ENCODE measurements around the gene ITSN2. TPM values are rescaled to one million over a fixed set of nuclear protein-coding genes. Genes with fewer than 3 reads are reported as not detected.

ITSN2 gene
- total and polyA plus RNA-seq, 2 of the 8 experiments (the other 6 are each of a cell fraction or from before 2014, with no cell fraction given), result 9.3 to 17.0 TPM

DNA sequence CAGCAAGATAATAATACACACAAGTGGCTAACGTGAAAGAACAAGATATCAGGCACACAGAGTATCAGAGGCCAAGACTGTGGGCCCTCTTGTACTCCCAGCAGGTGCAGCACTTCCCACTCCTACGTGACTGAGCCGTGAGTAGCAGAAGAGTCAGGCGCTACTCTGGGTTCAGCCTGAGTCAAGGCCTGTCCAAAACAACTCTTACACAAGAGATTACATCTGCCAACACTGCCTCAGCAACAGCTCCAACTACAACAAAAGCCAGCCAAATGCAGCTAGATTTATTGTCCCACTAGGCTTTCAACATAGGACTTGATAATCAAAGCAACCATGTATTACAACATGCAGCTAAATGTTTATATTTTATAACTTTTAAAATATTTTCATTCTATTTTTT, 56.2 kb downstream of the ITSN2 start:
- DNase-seq (ENCODE audit: low read depth in 1 of 2, low spot score in 2 of 2) (no peak), FAIRE-seq (no peak)
- Histone ChIP-seq H2AFZ (ENCODE audit: low read length) (no peak overlapping the region), H2BK20ac (ENCODE audit: low read length) (no peak overlapping the region), H4K8ac (ENCODE audit: extremely low read depth, insufficient read depth, low read length) (no peak overlapping the region), H3K18ac (ENCODE audit: extremely low read depth, low read length) (no peak overlapping the region), H4K5ac (ENCODE audit: insufficient read length, low read depth, low read length) (no peak overlapping the region), H4K91ac (replicated peaks; ENCODE audit: insufficient read length, low read length) (no peak overlapping the region), H3K79me1 (ENCODE audit: low read depth, low read length) (no peaks in the 10 kb centered on the region), H3K27ac (ENCODE audit: low read depth, low read length) (no peak overlapping the region), H3K14ac (ENCODE audit: insufficient read length) (no peak overlapping the region), H3K4me3 (ENCODE audit: extremely low read depth in 1 of 4, insufficient read depth in 2 of 4, low read depth in 3 of 4, low read length in 4 of 4) (no peak overlapping the region), H3K23me2 (ENCODE audit: low read depth, low read length) (no peaks in the 10 kb centered on the region), H2BK120ac (replicated peaks; ENCODE audit: low read depth, low read length) (no peak overlapping the region), H2BK15ac (ENCODE audit: low read length) (no peak overlapping the region), H3K36me3 (ENCODE audit: control insufficient read depth in 2 of 4, insufficient read depth in 4 of 4, low read length in 3 of 4) (peaks cover 0 to 12% (median 3%) of the 10 kb centered on the region in 4 experiments; a peak in 4 of 8 replicates), H3K4ac (replicated peaks; ENCODE audit: insufficient read length, low read depth, low read length) (no peak overlapping the region), H3K9me3 (ENCODE audit: insufficient read depth in 2 of 2, low read depth in 1 of 2, low read length in 1 of 2) (no peaks in the 10 kb centered on the region), H3K27me3 (replicated peaks in 1 of 4; ENCODE audit: control insufficient read depth in 3 of 4, extremely low read depth in 1 of 4, insufficient read depth in 3 of 4, low read length in 3 of 4) (no peaks in the 10 kb centered on the region), H2BK5ac (ENCODE audit: low read depth, low read length) (no peak overlapping the region), H3K4me2 (ENCODE audit: insufficient read depth in 1 of 2, low read depth in 2 of 2, low read length in 2 of 2) (no peak overlapping the region), H3K4me1 (replicated peaks in 1 of 4; ENCODE audit: control insufficient read depth in 3 of 4, insufficient read depth in 4 of 4, low read length in 3 of 4) (no peaks in the 10 kb centered on the region), H3K9ac (replicated peaks in 1 of 4; ENCODE audit: extremely low read depth in 1 of 4, low read depth in 3 of 4, low read length in 3 of 4) (no peak overlapping the region), H3K56ac (replicated peaks; ENCODE audit: insufficient read length, low read depth, low read length) (no peak overlapping the region), H2AK5ac (ENCODE audit: low read depth, low read length) (no peak overlapping the region), H3K79me2 (ENCODE audit: control insufficient read depth in 1 of 2, insufficient read depth in 2 of 2, low read length in 2 of 2) (no peaks in the 10 kb centered on the region), H2BK12ac (ENCODE audit: low read depth, low read length) (no peak overlapping the region), H4K20me1 (replicated peaks in 1 of 2; ENCODE audit: control insufficient read depth in 1 of 2, insufficient read depth in 2 of 2, low read length in 2 of 2) (no peaks in the 10 kb centered on the region), H3K23ac (ENCODE audit: insufficient read length) (no peak overlapping the region)
- TF ChIP-seq MAFK (IDR thresholded peaks at IDR 0.05; ENCODE audit: low read depth, low read length) (no peak), CREB1 (IDR thresholded peaks at IDR 0.05) (no peak), CBX5 (IDR thresholded peaks at IDR 0.05; ENCODE audit: low read depth, low read length) (no peak), KDM4A (IDR thresholded peaks at IDR 0.05; ENCODE audit: low read depth, low read length, severe bottlenecking) (no peak), TEAD4 (IDR thresholded peaks at IDR 0.05; ENCODE audit: low read depth, low read length) (no peak), EGR1 (IDR thresholded peaks at IDR 0.05; ENCODE audit: borderline replicate concordance, low read depth, low read length) (no peak), GABPA (IDR thresholded peaks at IDR 0.05; ENCODE audit: borderline replicate concordance, insufficient read depth, low read length) (no peak), ZNF274 (IDR thresholded peaks at IDR 0.05; ENCODE audit: borderline replicate concordance, extremely low read depth, low read length) (no peak), POU5F1 (IDR thresholded peaks at IDR 0.05; ENCODE audit: low read depth, low read length) (no peak)
- CTCF ChIA-PET (ENCODE audit: partially characterized antibody), result interaction anchor here (1.1 to 1.3 kb wide), 2 partner anchors 47 to 157 kb away, joined by 3 read pairs; no protein-coding TSS in a partner anchor
- 81% methylated on average over 4 of the region's 4 CpGs; no CpG with 5 or more reads in 1 of the 2 experiments for WGBS, 2 experiments (ENCODE audit: extremely low coverage in 1 of 2, insufficient coverage in 1 of 2, insufficient read length in 1 of 2, insufficient replicate concordance in 2 of 2, low coverage in 1 of 2, low lambda C conversion rate in 2 of 2, missing lambda C conversion rate in 1 of 2)
- POLR2A ChIA-PET (ENCODE audit: partially characterized antibody), result no interaction called here

Data from H1 (cell line).